ENCODE data around the gene GABRA5. TPM values are rescaled to one million over a fixed set of nuclear protein-coding genes. Genes with fewer than 3 reads are reported as not detected.
A peak's percentile ranks its signal among the peaks of the same experiment; 100 is the strongest.

GABRA5 gene
- total and polyA plus RNA-seq, 2 of the 4 experiments (the other 2 are of a cell fraction): 4.0 to 7.3 TPM

- H3K14ac ChIP-seq (replicated peaks; ENCODE audit: low read depth, low read length): no peak overlapping the region
- WGBS, 2 experiments (ENCODE audit: extremely low coverage in 2 of 2, insufficient read length in 1 of 2): no CpG with 5 or more reads among the region's 5 CpGs
- TF ChIP-seq ELK1 (IDR thresholded peaks at IDR 0.05; ENCODE audit: borderline replicate concordance, low read depth, low read length) (no peak), MAZ (IDR thresholded peaks at IDR 0.05; ENCODE audit: borderline replicate concordance, low read depth, low read length) (no peak), NFE2L2 (IDR thresholded peaks at IDR 0.05; ENCODE audit: low read depth, low read length) (no peak), CTCF (conservative IDR thresholded peaks at IDR 0.05; ENCODE audit: low read depth, low read length) (peak; percentile 70), RAD21 (IDR thresholded peaks at IDR 0.05; ENCODE audit: low read length) (peak; percentile 67), CEBPB (IDR thresholded peaks at IDR 0.05; ENCODE audit: low read depth, low read length) (no peak), RCOR1 (IDR thresholded peaks at IDR 0.05; ENCODE audit: insufficient replicate concordance, low read length) (no peak), POLR2A (IDR thresholded peaks at IDR 0.05; ENCODE audit: low read depth, low read length) (no peak), RFX5 (IDR thresholded peaks at IDR 0.05; ENCODE audit: low read depth, low read length) (no peak), MXI1 (IDR thresholded peaks at IDR 0.05; ENCODE audit: borderline replicate concordance, low read depth, low read length) (no peak), CHD1 (IDR thresholded peaks at IDR 0.05; ENCODE audit: low read depth, low read length) (no peak), SMC3 (IDR thresholded peaks at IDR 0.05; ENCODE audit: low read depth, low read length) (peak; percentile 31; the same call in 1 of the 2 replicates), MAFK (IDR thresholded peaks at IDR 0.05; ENCODE audit: low read depth, low read length) (no peak), BHLHE40 (IDR thresholded peaks at IDR 0.05; ENCODE audit: low read depth, low read length) (no peak), FOS (IDR thresholded peaks at IDR 0.05; ENCODE audit: low read depth, low read length) (no peak)
- in situ Hi-C loops (cut with MboI; ENCODE audit: low sequenced_read_pairs): loop anchor here (25.0 kb wide), 1 partner anchor 1223 kb away; no protein-coding TSS in a partner anchor
- H3K18ac ChIP-seq (ENCODE audit: low read depth, low read length): no peak overlapping the region
- H3K9ac ChIP-seq (ENCODE audit: low read depth, low read length): no peak overlapping the region
- H2AFZ ChIP-seq (replicated peaks; ENCODE audit: low read length, poor library complexity): no peak overlapping the region
- BruUV-seq (replicated peaks): no TSS peak
- H2BK20ac ChIP-seq (ENCODE audit: low read depth, low read length): no peak overlapping the region
- H3K4me3 ChIP-seq (ENCODE audit: insufficient read depth, low read depth, low read length): no peak overlapping the region
- no peaks in the 10 kb centered on the region for H3K79me1 ChIP-seq (ENCODE audit: low read depth in 1 of 2, low read length in 2 of 2)
- no peak overlapping the region for H2AK9ac ChIP-seq (replicated peaks; ENCODE audit: low read depth, low read length, poor library complexity)
- H2BK120ac ChIP-seq (ENCODE audit: low read depth, low read length): no peak overlapping the region
- no peak overlapping the region; the same call in 1 of the 2 replicates for H3K4me2 ChIP-seq (ENCODE audit: low read depth, low read length)
- no peaks in the 10 kb centered on the region for H3K4me1 ChIP-seq (ENCODE audit: control insufficient read depth, insufficient read depth, low read length)
- H3K36me3 ChIP-seq (ENCODE audit: control insufficient read depth, insufficient read depth, low read length): no peaks in the 10 kb centered on the region
- H2BK15ac ChIP-seq (ENCODE audit: low read depth, low read length): no peak overlapping the region
- no peaks in the 10 kb centered on the region for H3K27me3 ChIP-seq (ENCODE audit: control insufficient read depth, insufficient read depth, low read length)
- no peaks in the 10 kb centered on the region for H3K9me1 ChIP-seq (ENCODE audit: insufficient read depth, low read length)
- CTCF ChIA-PET: no interaction called here
- no peak overlapping the region for H4K91ac ChIP-seq (ENCODE audit: insufficient read depth, low read depth, low read length)
- H2BK5ac ChIP-seq (ENCODE audit: low read depth, low read length, poor library complexity, severe bottlenecking): no peak overlapping the region
- no peak overlapping the region for H3K23ac ChIP-seq (ENCODE audit: low read depth, low read length)
- DNase-seq: peak; percentile 64
- H4K8ac ChIP-seq (ENCODE audit: low read depth in 2 of 2, low read length in 2 of 2): no peak overlapping the region
- dilution Hi-C loops (cut with HindIII; ENCODE audit: low sequenced_read_pairs, unreplicated experiment): no loop called here
- H3K9me3 ChIP-seq (ENCODE audit: control insufficient read depth, insufficient read depth, low read length): no peaks in the 10 kb centered on the region
- ATAC-seq (ENCODE audit: low read depth): peak; percentile 27; the same call in 1 of the 2 replicates
- H2AK5ac ChIP-seq (ENCODE audit: low read depth, low read length): no peak overlapping the region
- no peak overlapping the region for H3K27ac ChIP-seq (ENCODE audit: insufficient read depth, low read length)
- intact Hi-C loops (cut with micrococcal nuclease): no loop called here
- POLR2A ChIA-PET (ENCODE audit: unreplicated experiment): no interaction called here
- no peak overlapping the region for H3K56ac ChIP-seq (ENCODE audit: extremely low read depth, insufficient read depth, low read length)
- no peaks in the 10 kb centered on the region for H4K20me1 ChIP-seq (ENCODE audit: insufficient read depth, low read length)
- H3K4ac ChIP-seq (ENCODE audit: low read depth, low read length): no peak overlapping the region
- H4K5ac ChIP-seq (ENCODE audit: low read depth, low read length): no peak overlapping the region
Observed at GRCh38 chr15:26889298-26889898, 22.5 kb downstream of the GABRA5 start.

Data from IMR-90 (cell line).